HG02840 (cell line): ENCODE results near the gene SETD3.

Experiments
- ATAC-seq: cut with Tn5 transposase; IDR thresholded peaks from one replicate; pipeline ENCODE4 v1.9.1; 2021; ENCODE audit warnings: mild to moderate bottlenecking, moderate library complexity, moderate number of reproducible peaks; ENCODE audit not compliant: unreplicated experiment, low FRiP score

SETD3 gene

GRCh38 chr14:99426813-99427346, 53.8 kb downstream of the SETD3 start:
- no peak for ATAC-seq

- ATAC-seq = no peak
Measured at GRCh38 chr14:99426265-99426664, 54.4 kb downstream of the SETD3 start.

- ATAC-seq = no peak
Measured at GRCh38 chr14:99425272-99425681, 55.4 kb downstream of the SETD3 start.

- ATAC-seq = no peak
Measured at GRCh38 chr14:99424306-99424877, 56.3 kb downstream of the SETD3 start.

- ATAC-seq = no peak
Measured at GRCh38 chr14:99423434-99423833, 57.2 kb downstream of the SETD3 start.

- ATAC-seq = no peak
Measured at GRCh38 chr14:99422228-99423010, 58.2 kb downstream of the SETD3 start.

- no peak for ATAC-seq
Measured at GRCh38 chr14:99420711-99421110, 59.9 kb downstream of the SETD3 start.

- ATAC-seq = no peak
Measured at GRCh38 chr14:99419905-99420304, 60.8 kb downstream of the SETD3 start.

- no peak for ATAC-seq
Measured at GRCh38 chr14:99418242-99418641, 62.4 kb downstream of the SETD3 start.

- ATAC-seq = no peak
Measured at GRCh38 chr14:99416909-99417308, 63.8 kb downstream of the SETD3 start.

- peak; percentile 80 for ATAC-seq
Measured at GRCh38 chr14:99415496-99416281, 65.0 kb downstream of the SETD3 start.

- no peak for ATAC-seq
Measured at GRCh38 chr14:99413911-99414310, 66.7 kb downstream of the SETD3 start.

- no peak for ATAC-seq
Measured at GRCh38 chr14:99413172-99413571, 67.5 kb downstream of the SETD3 start.

- no peak for ATAC-seq
Measured at GRCh38 chr14:99412117-99413061, 68.3 kb downstream of the SETD3 start.

- no peak for ATAC-seq
Measured at GRCh38 chr14:99410019-99410418, 70.6 kb downstream of the SETD3 start.

GRCh38 chr14:99408971-99409289, 71.7 kb downstream of the SETD3 start:
- ATAC-seq = no peak

- no peak for ATAC-seq
Measured at GRCh38 chr14:99408286-99408970, 72.2 kb downstream of the SETD3 start.

- ATAC-seq = no peak
Measured at GRCh38 chr14:99407416-99407815, 73.2 kb downstream of the SETD3 start.

GRCh38 chr14:99402950-99403349, 77.7 kb downstream of the SETD3 start:
- ATAC-seq = no peak

- ATAC-seq = no peak
Measured at GRCh38 chr14:99402285-99402648, 78.4 kb downstream of the SETD3 start.
